ENCODE data around the gene STRA6. TPM values are rescaled to one million over a fixed set of nuclear protein-coding genes. Genes with fewer than 3 reads are reported as not detected.
A peak's percentile ranks its signal among the peaks of the same experiment; 100 is the strongest.

The STRA6 gene
- total RNA-seq, 1 experiment from 2014 or later = 14.7 TPM

DNA sequence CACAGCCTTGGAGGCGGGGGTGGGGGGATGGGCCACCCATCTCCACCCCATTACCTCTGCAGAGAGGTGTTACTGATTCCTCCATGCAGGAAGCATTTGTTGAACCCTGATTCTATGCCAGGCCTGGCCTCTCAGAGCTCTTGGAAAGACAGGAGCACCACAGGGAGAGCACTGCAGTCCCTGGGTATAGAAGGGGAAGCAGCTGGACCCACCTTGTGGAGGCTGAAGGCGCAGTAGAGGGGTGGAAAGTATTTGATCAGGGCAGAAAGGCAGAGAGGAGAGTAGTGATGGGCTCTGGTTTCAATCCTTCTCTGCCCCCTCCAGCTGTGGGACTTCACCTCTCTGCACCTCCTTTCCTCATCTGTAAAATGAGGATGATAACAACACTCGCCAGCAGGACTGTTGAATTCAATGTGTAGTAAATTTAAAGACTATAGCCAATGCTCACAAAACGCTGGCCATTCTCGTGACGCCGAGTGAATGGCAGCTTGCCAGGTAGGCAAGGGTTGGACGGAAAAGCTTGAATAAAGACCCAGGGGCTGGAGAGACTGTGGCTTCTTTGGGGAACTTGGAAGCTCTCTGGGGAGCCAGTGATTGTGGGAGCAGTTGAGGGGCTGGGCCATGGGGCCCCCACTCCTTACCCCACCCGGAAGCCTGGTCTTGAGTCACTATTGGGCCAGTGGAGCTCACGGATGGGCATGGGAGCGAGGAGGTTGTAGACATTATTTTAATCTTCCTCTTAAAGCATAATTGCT, 25.6 kb upstream of the STRA6 start:
- peak; percentile 87 for DNase-seq (ENCODE audit: low spot score)

DNA sequence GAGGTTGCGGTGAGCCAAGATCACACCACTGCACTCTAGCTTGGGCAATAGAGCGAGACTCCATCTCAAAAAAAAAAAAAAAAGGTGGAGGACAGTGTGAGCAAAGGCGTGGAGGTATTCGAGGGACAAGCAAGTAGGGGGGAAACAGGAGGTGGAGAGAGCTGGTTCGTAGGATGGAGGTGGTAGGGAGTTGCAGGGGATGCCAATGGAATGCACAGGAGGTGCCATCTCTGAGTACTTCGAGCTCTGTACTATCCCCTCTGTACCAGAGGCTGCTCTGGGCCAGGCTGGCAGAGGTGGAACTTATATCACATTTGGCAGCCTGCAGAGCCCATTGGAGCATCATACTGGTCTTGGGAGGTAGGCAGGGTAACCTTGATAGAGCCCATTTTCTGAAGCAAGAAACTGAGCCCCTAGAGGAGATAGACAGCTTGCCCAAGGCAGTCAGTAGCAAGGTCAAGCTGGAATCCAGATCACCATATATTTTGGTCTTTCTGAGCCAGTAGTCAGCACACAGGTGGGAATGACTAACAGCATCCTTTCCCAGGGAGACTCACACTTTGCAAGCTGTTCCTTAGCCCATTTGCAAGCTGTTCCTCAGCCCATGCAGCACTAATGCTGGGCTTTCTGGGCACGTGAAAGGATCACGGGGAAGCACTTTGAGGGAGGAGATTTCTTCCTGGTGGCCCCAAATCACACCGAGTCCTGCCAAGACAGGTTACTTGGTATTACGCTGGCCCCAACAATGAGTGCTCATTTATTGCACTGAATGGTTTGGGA, 24.4 kb upstream of the STRA6 start:
- DNase-seq (ENCODE audit: low spot score) = no peak

DNA sequence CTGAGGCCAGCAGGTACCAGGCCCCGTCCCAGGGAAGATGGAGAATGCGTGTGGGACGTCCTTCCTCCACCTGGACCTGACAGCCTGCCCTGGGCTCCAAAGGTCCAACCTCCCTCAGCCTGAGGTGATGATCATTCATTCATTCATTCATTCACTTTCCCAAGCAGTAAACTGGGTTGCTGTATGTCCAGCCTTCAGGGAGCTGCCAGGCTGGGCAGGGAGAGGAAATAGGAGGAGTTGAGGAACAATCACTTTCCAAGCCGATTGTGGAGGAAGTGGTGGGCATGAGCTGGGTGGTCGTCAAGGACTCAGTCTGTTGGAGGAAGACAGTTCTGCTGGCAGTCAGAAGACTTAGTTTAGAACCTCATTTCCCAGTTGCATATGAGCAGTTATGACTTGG, 23.3 kb upstream of the STRA6 start:
- no peak for DNase-seq (ENCODE audit: low spot score)

DNA sequence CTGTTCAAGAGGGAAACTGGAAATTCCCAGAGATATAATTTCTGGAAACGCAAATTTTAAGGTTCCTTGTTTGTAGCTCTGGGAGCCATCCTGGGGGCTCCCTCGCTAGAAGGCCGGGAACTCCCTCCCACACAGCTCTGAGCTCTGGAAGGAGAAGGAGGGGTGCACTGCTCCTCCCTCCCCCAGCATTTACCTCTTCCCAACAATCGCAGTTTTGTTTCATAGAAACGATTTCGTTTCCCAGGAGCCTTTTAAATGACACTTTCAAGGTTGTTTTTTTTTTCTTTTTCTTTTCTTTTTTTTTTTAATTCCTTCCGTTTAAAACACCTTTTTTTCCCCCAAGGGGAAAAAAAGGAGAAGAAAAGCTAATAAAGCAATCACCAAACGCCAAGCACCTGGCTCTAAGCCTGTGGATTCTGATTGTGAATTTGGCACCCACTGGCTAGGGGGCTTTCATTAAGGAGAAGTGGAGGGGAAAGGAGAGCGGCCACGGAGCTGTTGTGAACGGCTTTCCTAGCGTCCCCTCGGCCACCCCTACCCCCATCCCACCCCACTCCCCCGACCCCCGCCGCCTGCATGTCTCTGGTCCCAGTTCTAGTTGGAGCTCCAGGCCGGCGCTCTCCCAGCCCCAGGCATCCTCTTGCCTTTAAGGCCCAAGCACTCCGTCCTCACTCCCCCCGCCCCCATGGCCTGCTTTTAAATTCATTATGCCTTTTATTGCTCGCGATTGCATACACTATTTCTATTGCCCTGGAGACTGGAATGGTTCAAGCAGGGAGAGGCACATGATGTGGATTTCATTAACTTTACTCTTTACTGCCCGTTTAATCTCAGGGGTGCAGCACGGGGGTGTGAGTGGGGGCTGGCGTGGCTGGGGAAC, 19.9 kb upstream of the STRA6 start:
- no peak for DNase-seq (ENCODE audit: low spot score)

DNA sequence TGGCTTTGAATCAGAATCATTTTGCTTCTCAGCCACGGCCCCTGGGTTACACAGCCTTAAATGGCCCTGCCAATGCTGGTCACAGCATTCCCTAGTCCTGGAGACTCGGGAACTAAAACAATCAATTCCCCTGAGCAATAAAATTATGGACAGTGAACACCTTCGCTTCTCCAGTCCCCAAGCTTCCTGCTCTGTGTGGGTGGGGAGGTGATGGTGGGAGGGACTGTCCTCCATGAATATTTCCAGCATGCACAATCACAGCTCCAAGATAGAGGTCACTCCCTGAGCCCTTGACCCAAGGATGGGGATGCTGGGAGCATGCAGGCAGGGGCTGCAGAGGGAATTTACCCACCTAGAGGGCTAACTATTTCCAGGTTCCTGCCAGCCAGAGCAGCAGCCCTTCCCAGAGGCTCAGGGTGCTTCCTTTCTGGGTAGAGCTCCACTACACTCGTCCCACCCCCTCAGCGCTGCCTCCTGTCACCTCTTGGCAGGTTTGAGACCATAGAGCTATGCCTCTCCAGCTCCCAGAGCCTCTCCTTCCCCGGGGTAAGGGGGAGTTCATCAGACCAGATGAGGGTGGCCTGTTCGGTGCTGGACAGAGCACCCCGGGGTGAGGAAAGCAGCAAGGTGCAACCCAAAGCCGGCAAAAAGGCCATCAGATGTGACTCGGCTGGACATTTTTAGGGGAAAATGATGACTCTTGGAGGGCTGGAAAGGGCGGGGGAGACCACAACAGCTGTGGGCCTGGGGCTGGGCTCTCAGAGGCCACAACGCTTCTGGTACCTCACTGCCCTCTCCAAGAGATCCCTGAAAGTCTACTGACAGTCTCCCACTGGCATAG, 19.0 kb upstream of the STRA6 start:
- peak; percentile 59 for DNase-seq (ENCODE audit: low spot score)

DNA sequence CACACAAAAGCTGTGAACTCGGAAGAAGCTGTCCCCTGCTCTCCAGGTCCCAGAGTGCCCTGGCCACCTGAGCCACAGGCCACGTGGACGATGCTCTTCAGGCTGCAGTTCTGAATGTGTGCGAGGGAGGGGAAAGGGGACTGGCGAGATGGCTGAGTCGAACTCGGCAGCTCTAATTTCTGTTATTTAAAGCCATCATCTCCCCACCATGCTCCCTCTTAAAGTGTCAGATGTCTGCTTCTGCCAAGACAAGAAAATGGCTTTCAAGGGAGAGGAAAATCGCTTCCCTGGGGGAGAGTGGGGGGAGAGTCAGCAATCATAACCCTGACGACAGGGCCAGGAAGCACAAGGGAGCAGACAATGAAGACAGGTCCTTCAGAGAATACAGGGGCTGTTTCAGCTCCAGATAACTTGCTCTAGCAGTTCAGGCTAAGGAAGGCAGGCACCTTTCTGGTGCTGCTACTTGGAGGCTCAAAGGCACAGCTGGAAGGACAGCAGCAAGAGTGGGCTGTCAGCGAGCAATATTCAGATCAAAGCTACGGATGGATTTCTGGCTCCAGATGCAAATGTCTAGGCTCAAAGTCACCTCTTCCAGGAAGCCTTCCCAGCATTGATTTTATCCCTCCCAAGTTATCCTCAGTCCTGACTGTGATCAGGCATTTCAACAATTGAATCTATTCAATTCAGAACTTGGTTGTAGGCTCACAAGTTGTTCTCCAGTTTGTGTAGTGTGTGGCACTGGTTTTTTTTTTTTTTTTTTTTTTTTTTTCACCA, 18.1 kb upstream of the STRA6 start:
- DNase-seq (ENCODE audit: low spot score) = no peak

DNA sequence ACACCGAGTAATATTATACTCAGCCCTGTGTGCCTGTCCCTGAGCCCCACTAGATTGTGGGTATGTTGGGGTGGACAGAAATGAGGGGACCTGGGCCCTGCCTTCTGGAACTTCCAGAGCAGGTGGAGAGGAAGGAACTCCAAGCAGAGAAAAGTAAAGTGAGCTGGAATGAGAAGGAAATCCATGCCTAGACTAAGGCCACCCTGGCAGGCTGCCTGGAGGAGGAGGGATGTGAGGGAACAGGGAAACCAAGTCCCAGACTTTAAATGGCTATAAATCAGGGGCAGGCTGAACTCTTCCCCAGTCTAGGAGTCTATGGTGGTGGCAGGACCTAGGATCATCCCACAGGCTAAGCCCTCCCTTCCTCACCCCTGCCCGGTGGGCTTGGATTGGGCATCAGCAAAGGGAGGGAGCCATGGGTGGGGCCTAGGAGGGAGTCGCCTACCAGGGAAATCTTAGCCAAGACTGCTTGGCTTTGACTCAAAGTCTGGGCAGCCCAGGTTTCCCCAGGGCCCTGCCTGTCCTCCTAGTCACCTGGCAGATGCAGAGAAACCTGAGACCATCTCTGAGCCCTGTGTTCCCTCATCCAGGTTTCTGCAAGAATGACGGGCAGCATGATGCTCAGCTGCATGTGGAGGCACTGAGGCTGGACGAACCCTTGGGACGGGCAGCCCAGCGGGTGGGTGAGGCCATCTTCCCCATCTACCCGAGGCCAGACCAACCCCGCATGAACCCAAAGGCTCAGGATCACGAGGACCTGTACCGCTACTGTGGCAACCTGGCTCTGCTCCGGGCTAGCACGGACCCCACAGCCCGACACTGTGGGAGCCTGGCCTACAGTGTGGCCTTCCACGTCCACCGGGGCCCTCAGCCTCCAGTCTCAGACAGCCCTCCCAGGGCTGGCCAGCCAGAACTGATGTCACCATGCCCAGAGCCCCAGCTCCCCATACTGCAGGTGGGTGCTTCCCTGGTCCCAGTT, 15.6 kb upstream of the STRA6 start:
- DNase-seq (ENCODE audit: low spot score) = no peak

DNA sequence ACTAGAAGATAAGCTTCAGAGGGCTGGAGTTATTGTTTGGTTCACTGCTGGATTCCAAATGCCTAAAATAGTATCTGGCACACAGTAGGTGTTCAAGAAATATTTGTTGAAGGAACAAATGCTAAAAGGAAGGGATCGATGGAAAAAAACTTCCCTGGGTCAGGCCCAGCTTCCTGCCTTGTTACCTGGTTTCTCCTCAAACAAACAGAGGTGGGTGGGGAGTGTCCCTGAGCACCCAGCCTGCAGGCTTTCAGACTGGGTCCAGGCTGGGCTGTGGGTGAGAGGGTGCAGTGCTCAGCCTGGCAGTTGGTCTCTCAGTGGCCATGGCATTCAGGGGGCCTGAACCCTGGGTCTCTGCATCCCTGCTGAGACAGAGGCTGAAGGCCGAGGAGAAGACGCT, 14.4 kb upstream of the STRA6 start:
- DNase-seq (ENCODE audit: low spot score) = peak; percentile 87

DNA sequence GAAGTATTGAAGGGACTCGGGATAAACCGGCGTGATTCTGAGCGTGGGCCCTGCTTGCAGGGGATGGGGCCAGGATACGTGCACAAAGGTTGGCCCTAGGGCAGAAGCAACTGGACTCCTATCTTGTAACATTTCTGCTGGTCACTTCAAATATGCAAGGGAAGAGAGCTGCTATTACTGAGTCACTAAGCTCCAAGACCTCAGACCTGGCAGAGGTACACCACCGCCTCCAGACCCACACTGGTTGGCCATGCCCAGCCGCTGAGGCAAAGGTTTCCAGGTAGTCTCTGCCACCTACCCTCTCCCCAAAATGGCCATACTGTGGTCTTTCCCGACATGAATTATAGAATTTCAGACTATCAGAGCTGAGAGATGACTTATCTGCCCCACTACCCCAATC, 13.4 kb upstream of the STRA6 start:
- no peak for DNase-seq (ENCODE audit: low spot score)

DNA sequence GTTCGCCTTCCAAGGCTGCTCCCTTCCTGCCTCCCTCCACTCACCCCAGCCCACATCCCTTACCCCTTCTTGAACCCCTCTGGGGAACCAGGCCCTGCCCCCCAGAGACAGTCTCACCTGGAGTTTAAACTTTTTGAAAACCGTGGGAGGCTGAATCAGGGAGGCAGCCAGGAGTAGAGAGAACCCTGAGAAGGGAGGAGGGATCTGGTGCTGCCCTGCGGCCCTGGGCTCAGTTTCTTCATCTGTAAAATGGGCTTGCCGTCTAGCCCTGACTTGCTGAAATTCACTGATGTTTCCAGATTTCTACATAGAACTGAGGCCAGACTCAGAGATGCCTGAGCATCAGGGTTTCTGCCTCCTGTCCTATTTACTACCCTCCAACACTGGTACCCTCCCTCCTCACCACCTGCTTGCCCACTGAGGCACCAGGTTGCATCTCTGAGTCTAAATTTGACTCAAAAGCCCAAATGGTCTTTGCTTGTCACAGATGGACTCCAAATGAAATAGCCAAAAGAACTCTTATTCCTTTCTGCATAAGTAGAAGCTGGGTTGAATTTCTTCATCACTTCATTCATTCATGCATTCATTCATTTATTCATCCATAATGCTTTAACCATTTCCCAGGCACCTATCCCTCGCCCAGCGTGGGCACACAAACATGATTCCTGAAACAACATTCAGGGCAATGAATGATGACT, 11.9 kb upstream of the STRA6 start:
- DNase-seq (ENCODE audit: low spot score) = no peak

DNA sequence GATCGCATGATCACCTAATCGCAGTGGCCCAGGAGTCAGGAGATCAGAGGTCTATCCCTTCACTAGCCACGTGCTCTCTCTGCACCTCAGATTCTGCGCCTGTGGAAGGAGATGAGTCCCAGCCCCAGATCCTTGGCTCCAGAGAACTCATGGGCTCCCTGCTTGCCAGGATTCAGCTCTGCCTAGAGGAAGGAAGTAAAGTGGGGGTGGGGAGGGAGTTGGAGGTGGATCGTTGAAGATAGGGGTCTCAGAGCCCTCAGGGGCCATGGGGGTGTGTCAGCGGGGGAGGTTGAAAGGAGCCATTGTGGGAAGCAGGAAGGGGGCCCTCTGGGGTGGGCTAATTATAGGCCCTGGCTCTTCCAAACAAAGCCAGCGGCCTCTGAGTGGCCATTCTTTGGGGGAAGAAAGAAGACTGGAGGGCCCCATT, 11.3 kb upstream of the STRA6 start:
- DNase-seq (ENCODE audit: low spot score) = no peak

DNA sequence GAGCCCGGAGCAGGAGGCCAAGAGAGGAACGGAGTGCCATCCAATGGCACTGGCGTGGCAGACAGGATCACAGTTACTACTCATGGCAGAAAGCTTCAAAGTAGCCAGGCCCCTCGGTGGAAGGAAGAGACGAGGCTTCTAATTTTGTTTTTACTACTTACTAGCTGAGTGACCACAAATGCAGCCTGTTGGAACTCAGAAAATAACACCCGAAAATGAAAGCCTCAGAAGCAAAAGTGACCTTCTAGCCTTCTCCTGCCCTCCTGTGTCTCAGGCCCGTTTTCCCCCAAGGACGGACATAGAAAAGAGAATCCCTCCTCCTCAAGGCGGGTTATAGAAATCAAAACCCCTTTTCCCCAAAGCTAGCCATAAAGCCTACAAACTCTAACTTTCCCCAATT, 9.9 kb upstream of the STRA6 start:
- DNase-seq (ENCODE audit: low spot score) = no peak

DNA sequence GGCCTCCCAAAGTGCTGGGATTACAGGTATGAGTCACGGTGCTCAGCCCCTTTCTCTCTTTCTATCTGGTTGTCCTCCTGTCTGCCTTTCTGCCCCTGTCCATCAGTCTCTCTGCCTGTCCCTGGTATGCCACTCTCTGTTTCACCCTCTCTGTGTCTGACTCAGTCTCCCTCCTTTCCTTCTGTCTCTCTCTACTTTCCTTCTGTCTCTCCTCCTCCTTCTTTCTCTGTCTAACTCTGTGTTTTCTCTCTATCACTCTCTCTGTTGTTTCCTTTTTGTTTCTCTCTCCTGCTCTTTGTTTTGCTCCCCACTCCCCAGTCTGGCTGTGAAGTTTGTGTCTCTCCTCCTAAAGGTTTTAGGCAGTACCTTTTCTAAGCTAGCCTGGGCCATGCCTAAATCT, 9.1 kb upstream of the STRA6 start:
- no peak for DNase-seq (ENCODE audit: low spot score)

DNA sequence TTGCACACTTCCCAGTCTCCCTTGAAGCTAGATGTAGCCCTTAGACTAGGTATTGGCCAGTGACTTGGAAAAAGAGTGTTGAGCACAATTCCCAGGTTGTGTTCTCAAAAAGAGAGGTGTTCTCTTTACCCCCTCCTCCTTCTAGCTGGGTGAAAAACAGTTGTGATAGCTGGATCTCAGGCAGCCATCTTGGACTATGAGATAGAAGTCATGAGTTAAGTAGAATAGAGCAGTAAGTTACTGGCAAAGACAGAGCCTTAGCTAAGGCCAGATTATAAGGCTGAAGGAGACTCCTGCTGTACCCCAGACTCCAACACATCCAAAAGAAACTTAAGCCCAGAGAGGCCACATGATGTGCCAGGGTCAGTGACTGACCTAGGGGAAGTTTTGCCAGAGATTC, 8.1 kb upstream of the STRA6 start:
- no peak for DNase-seq (ENCODE audit: low spot score)

DNA sequence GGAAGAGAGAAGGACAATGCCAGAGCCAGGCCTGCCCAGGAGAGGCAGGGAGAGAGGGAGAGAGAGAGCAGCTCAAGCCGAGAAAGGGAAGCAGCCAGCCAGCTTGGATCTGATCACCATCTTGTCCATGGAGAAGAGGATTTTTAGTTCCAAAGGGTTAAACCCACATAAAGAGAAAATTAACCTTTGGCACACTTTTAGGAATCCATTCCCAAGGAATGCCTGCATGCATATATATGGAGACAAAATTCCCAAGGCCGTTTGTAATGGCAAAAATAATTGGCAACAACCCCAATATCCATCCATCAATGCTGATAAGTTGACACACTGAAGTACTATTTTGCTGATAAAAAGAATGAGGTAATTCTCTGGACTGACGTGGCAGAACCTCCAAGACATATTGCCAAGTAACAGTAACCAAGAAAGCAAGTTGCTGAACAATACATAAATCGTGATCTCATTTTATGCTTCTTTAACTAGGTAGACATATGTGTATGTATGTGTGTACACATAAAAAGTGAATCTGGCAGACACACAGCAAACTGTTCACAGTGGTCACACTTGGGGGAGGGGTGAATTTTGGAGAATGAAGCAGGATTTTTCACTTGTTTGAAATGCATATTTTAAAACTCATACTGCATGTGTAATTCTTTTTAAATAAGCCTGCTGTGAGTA, 7.5 kb upstream of the STRA6 start:
- DNase-seq (ENCODE audit: low spot score) = no peak

DNA sequence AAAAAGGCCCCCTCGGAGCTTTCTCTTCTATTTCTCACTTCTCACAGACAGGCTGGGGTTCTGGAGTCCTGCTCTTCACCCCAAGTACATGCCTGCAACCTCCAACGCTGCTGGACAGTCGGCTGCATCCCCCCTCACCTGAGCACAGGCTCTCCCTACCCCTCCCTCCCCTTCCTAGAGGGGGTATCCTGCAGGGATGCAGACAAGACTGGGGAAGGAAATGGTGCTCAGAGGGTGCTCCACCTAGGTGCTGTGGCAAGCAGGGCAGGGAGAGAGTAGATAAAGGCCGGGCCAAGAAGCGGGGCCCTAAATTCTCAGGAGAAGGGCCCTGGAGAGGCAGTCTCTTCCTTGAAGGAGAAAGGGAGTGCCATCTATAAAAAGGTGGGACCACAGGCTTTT, 7.0 kb upstream of the STRA6 start:
- no peak for DNase-seq (ENCODE audit: low spot score)

DNA sequence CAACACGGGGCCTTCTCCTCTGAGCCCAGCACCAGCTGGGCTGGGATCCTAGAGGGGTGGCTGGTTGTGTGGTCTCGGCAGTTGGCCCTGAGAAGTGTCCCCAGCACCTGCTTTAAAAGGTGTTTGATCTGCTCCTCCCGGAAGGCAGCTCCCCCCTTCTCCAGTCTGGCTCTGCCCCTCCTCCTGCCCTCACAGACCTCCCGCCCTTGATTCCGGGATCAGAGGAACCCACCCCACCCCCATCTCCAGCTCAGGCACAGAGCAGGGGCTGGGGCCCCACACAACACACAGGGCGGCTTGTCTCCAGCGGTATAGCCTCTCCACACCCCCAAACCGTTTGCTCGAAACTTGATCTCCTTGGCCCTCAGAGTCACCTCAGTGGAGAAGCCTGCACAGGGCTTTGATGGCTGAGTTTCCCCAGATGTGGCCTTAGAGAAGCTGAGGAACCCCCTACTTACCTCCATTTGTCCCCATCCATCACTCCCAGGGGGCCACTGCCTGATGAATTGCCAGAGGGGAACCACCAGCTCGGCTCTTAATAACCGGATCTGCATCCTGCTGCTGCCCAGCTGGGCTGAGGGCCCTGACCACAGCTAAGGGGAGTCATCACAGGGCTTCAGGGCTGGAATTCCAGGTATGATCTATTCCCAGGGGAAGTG, 6.4 kb upstream of the STRA6 start:
- no peak for DNase-seq (ENCODE audit: low spot score)

DNA sequence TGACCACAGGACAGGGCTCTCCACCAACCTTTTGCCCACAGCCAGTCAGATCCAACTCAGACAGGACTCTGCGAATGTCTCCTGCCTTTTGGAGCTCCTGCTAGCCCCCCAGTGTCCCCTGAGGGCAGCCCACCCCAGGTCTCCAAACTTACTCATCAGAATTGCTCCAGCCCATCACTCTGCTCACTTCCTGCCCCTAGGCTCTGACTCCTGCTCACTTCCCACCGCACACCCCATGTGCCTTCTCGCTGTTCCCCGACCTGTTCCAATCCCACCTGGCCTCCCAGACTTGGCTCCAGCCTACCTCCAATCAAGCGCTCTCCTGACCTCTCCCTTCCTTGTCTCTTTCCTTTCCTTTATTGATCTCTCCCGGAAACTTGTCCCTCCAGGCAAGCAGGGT, 5.9 kb upstream of the STRA6 start:
- DNase-seq (ENCODE audit: low spot score) = no peak
